HG03196 (cell line): Measurements from ENCODE around the gene VRTN.
"Not testable (repeated sequence)": the region's sequence is repeated elsewhere in the genome, so short reads cannot be mapped to it uniquely, and the experiment has no call there.

ENCODE experiments used
- ATAC-seq: cut with Tn5 transposase; IDR thresholded peaks from one replicate; pipeline ENCODE4 v1.9.1; 2021; ENCODE audit not compliant: unreplicated experiment

Gene VRTN

GRCh38 chr14:74348735-74349463 lies 628 bp downstream of the VRTN start:
- ATAC-seq = no peak

GRCh38 chr14:74349757-74350156 lies 1.5 kb downstream of the VRTN start:
- ATAC-seq = no peak

GRCh38 chr14:74350211-74350927 lies 2.1 kb downstream of the VRTN start:
- ATAC-seq = no peak

- ATAC-seq = no peak
These were observed 2.7 kb downstream of the VRTN start for GRCh38 chr14:74350928-74351323.

GRCh38 chr14:74356892-74357575 lies 8.8 kb downstream of the VRTN start:
- ATAC-seq = no peak

GRCh38 chr14:74357585-74357984 lies 9.3 kb downstream of the VRTN start:
- ATAC-seq = no peak

GRCh38 chr14:74358176-74358829 lies 10.0 kb downstream of the VRTN start:
- ATAC-seq = no peak

GRCh38 chr14:74360163-74360562 lies 11.9 kb downstream of the VRTN start:
- ATAC-seq = no peak

- no peak for ATAC-seq
These were observed 14.2 kb downstream of the VRTN start for GRCh38 chr14:74362361-74362915.

GRCh38 chr14:74364271-74364880 lies 16.1 kb downstream of the VRTN start:
- ATAC-seq = no peak

- no peak for ATAC-seq
These were observed 19.8 kb downstream of the VRTN start for GRCh38 chr14:74368026-74368425.

GRCh38 chr14:74368441-74368840 lies 20.2 kb downstream of the VRTN start:
- ATAC-seq = no peak

- no peak for ATAC-seq
These were observed 29.9 kb downstream of the VRTN start for GRCh38 chr14:74377976-74378690.

- ATAC-seq = no peak
These were observed 31.9 kb downstream of the VRTN start for GRCh38 chr14:74380172-74380571.

GRCh38 chr14:74380845-74381244 lies 32.6 kb downstream of the VRTN start:
- no peak for ATAC-seq

GRCh38 chr14:74381571-74381970 lies 33.3 kb downstream of the VRTN start:
- not testable (repeated sequence) for ATAC-seq

GRCh38 chr14:74382231-74382630 lies 34.0 kb downstream of the VRTN start:
- ATAC-seq = no peak

GRCh38 chr14:74389980-74390379 lies 41.7 kb downstream of the VRTN start:
- ATAC-seq = no peak

GRCh38 chr14:74390505-74390904 lies 42.2 kb downstream of the VRTN start:
- not testable (repeated sequence) for ATAC-seq

GRCh38 chr14:74391479-74391878 lies 43.2 kb downstream of the VRTN start:
- ATAC-seq = no peak
